Measurements from ENCODE around the gene MYO3A. TPM values are rescaled to one million over a fixed set of nuclear protein-coding genes. Genes with fewer than 3 reads are reported as not detected.

The MYO3A gene
- total and polyA plus RNA-seq, 4 donors, result 0.33 TPM; not detected in 2

- Histone ChIP-seq H3K9me3 (ENCODE audit: control insufficient read depth in 4 of 4, low read length in 3 of 4) (peaks cover 0 to 3% (median 0%) of the 10 kb centered on the region in 4 donors), H3K4me3 (ENCODE audit: low read depth in 1 of 3, low read length in 3 of 3) (no peak overlapping the region), H3K4me1 (ENCODE audit: control insufficient read depth in 4 of 4, insufficient read depth in 4 of 4, low read length in 3 of 4) (no peaks in the 10 kb centered on the region), H3K36me3 (ENCODE audit: control insufficient read depth in 4 of 4, insufficient read depth in 3 of 4, low read depth in 1 of 4, low read length in 3 of 4) (no peaks in the 10 kb centered on the region), H3K27ac (ENCODE audit: low read depth in 1 of 2, low read length in 2 of 2) (no peak overlapping the region), H3K9ac (ENCODE audit: low read depth in 1 of 2, low read length in 2 of 2) (no peak overlapping the region), H3K27me3 (ENCODE audit: control insufficient read depth in 4 of 4, insufficient read depth in 4 of 4, low read length in 3 of 4) (no peaks in the 10 kb centered on the region)
- 58% methylated on average over 1 of the region's 1 CpG for WGBS
- TF ChIP-seq HNF4G (IDR thresholded peaks at IDR 0.05) (no peak), HNF4A (conservative IDR thresholded peaks at IDR 0.05) (no peak), REST (IDR thresholded peaks at IDR 0.05) (no peak), EGR1 (IDR thresholded peaks at IDR 0.05; ENCODE audit: low read depth in 2 of 2) (no peak), ATF3 (IDR thresholded peaks at IDR 0.05) (no peak), JUND (IDR thresholded peaks at IDR 0.05) (no peak), GABPA (IDR thresholded peaks at IDR 0.05 in 1 of 2, conservative IDR thresholded peaks at IDR 0.05 in 1 of 2) (no peak)
- no peak for DNase-seq (ENCODE audit: low spot score)
Measured at GRCh38 chr10:26015092-26015491, 81.1 kb downstream of the MYO3A start.

GRCh38 chr10:26022831-26023230 is 88.8 kb downstream of the MYO3A start:
- DNase-seq (ENCODE audit: low spot score), result no peak
- Histone ChIP-seq H3K4me1 (ENCODE audit: control insufficient read depth in 4 of 4, insufficient read depth in 4 of 4, low read length in 3 of 4) (no peaks in the 10 kb centered on the region), H3K9me3 (ENCODE audit: control insufficient read depth in 4 of 4, low read length in 3 of 4) (no peaks in the 10 kb centered on the region), H3K36me3 (ENCODE audit: control insufficient read depth in 4 of 4, insufficient read depth in 3 of 4, low read depth in 1 of 4, low read length in 3 of 4) (no peaks in the 10 kb centered on the region), H3K4me3 (ENCODE audit: low read depth in 1 of 3, low read length in 3 of 3) (no peak overlapping the region), H3K27me3 (ENCODE audit: control insufficient read depth in 4 of 4, insufficient read depth in 4 of 4, low read length in 3 of 4) (no peaks in the 10 kb centered on the region), H3K27ac (ENCODE audit: low read depth in 1 of 2, low read length in 2 of 2) (no peak overlapping the region), H3K9ac (ENCODE audit: low read depth in 1 of 2, low read length in 2 of 2) (no peak overlapping the region)
- TF ChIP-seq YY1 (IDR thresholded peaks at IDR 0.05) (no peak), REST (IDR thresholded peaks at IDR 0.05) (no peak), JUND (IDR thresholded peaks at IDR 0.05) (no peak), TAF1 (conservative IDR thresholded peaks at IDR 0.05) (no peak), RAD21 (IDR thresholded peaks at IDR 0.05) (no peak), SP1 (IDR thresholded peaks at IDR 0.05) (no peak), MAX (IDR thresholded peaks at IDR 0.05) (no peak), FOXA1 (IDR thresholded peaks at IDR 0.05) (no peak), HNF4A (conservative IDR thresholded peaks at IDR 0.05) (no peak), NR2F2 (IDR thresholded peaks at IDR 0.05) (no peak), FOXA2 (IDR thresholded peaks at IDR 0.05) (no peak), HNF4G (IDR thresholded peaks at IDR 0.05) (no peak), EGR1 (IDR thresholded peaks at IDR 0.05; ENCODE audit: low read depth in 2 of 2) (no peak)

Measured in liver (tissue), 9 donors.